OCI-LY3 (cell line): ENCODE results near the gene OSCP1.

ENCODE experiments used
- CTCF ChIP-seq: fragments of 200-600, 300-600 bp; sonication (generic); IDR thresholded peaks from 2 replicates; pipeline ENCODE4 v1.5.1; 2014; ENCODE audit warnings: antibody characterized with exemption, low read length, low read depth
- EZH2phosphoT487 ChIP-seq: fragments of 200-600 bp; shearing (Covaris generic); IDR thresholded peaks from 2 replicates; pipeline ENCODE4 v1.6.1; 2018; ENCODE audit warnings: antibody characterized with exemption, mixed run types, low read depth

- TF ChIP-seq CTCF (no peak), EZH2phosphoT487 (no peak)
Observed at GRCh38 chr1:36447450-36447849, 2.8 kb downstream of the OSCP1 start.
